ENCODE results near the gene ATP5MC2. TPM values are rescaled to one million over a fixed set of nuclear protein-coding genes. Genes with fewer than 3 reads are reported as not detected.

Gene ATP5MC2
- total and polyA plus RNA-seq, 7 donors = 409 to 828 (median 548) TPM

DNA sequence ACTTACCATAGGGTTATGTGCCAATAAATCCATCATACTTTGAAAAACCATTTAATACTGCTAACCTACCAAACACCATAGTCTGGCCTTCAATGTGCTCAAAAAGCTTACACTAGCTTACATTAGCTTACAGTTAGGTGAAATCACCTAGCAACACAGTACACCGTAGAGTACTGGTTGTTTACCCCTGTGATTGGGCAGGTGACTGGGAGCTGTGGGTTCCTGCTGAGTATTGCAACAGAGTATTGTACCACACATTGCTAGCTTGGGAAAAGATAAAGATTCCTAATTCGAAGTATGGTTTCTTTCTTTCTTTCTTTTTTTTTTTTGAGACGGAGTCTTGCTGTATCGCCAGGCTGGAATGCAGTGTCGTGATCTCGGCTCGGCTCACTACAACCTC is 5.6 kb downstream of the ATP5MC2 start:
- H3K27ac ChIP-seq = no peak overlapping the region

DNA sequence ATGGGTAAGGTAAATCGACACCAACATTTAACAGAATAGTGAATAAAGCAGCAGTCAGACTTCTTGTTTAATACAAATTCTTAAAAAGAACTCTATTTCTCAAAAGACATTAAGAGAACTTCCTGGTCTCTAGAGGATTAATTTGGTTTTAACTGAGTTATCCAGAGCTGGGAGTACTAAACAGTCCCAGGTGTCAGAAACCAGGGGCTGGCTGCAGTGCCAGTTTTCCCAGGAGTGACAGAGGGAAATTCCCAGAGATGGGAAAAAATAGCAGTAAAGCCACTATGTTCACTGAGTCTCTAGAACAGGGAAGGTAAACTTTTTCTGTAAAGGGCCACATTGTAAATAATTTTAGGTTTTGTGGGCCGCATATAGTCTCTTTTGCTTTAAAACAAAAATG is 8.8 kb downstream of the ATP5MC2 start:
- peaks cover 30 to 92% (median 55%) of the 10 kb centered on the region in 4 donors for H3K36me3 ChIP-seq
- intact Hi-C loops (cut with DNase I) = no loop called here
- 93 to 95% methylated on average over 2 of the region's 2 CpGs for WGBS, 2 donors
- peaks cover 0 to 24% (median 3%) of the 10 kb centered on the region in 4 donors for H3K4me1 ChIP-seq
- TF ChIP-seq, protein P1, sequence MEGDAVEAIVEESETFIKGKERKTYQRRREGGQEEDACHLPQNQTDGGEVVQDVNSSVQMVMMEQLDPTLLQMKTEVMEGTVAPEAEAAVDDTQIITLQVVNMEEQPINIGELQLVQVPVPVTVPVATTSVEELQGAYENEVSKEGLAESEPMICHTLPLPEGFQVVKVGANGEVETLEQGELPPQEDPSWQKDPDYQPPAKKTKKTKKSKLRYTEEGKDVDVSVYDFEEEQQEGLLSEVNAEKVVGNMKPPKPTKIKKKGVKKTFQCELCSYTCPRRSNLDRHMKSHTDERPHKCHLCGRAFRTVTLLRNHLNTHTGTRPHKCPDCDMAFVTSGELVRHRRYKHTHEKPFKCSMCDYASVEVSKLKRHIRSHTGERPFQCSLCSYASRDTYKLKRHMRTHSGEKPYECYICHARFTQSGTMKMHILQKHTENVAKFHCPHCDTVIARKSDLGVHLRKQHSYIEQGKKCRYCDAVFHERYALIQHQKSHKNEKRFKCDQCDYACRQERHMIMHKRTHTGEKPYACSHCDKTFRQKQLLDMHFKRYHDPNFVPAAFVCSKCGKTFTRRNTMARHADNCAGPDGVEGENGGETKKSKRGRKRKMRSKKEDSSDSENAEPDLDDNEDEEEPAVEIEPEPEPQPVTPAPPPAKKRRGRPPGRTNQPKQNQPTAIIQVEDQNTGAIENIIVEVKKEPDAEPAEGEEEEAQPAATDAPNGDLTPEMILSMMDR (IDR thresholded peaks at IDR 0.05) = no peak
- no peak for TF ChIP-seq POLR2A (IDR thresholded peaks at IDR 0.05)
- no peak for TF ChIP-seq EP300 (IDR thresholded peaks at IDR 0.05)
- H3K27ac ChIP-seq = peak overlapping the region in 3 of 4 donors; percentile 23 to 51 (median 39)
- H3K27me3 ChIP-seq = no peaks in the 10 kb centered on the region
- no peak overlapping the region for H3K4me3 ChIP-seq
- no peaks in the 10 kb centered on the region for H3K9me3 ChIP-seq
- no peak for DNase-seq

More for the DNA sequence above, 5.6 kb downstream of the ATP5MC2 start:
- Histone ChIP-seq H3K4me3 (no peak overlapping the region), H3K36me3 (peaks cover 31 to 84% (median 48%) of the 10 kb centered on the region in 4 donors), H3K27me3 (no peaks in the 10 kb centered on the region), H3K4me1 (peaks cover 0 to 35% (median 16%) of the 10 kb centered on the region in 4 donors), H3K9me3 (no peaks in the 10 kb centered on the region)
- no peak for DNase-seq
- TF ChIP-seq POLR2A (IDR thresholded peaks at IDR 0.05) (no peak), POLR2AphosphoS5 (IDR thresholded peaks at IDR 0.05) (no peak), EP300 (IDR thresholded peaks at IDR 0.05) (no peak)
- TF ChIP-seq, protein P1 (IDR thresholded peaks at IDR 0.05) = no peak
- intact Hi-C loops (cut with DNase I) = no loop called here
- WGBS, 2 donors = 90 to 92% methylated on average over 7 of the region's 7 CpGs

DNA sequence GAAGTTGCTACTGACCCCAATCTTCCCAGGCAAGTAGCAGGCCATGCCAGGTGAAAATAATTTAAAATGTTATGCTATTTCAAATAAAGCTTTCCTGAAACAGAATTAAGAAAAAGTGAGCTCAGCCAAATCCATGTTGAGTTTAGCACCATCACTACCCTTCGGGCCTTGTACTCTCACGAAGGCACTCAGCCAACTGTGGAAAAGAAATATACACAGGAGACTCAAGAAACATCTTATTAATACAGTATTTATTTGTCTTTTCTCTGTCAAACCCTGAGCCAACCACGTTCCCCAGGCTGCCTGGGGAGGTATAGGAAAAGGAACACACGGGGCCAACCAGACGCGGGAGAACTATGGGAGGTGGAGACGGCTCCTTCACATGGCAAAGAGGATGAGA is 10.9 kb downstream of the ATP5MC2 start:
- Histone ChIP-seq H3K36me3 (peaks cover 28 to 70% (median 41%) of the 10 kb centered on the region in 4 donors), H3K4me1 (peaks cover 0 to 19% (median 9%) of the 10 kb centered on the region in 4 donors), H3K9me3 (no peaks in the 10 kb centered on the region), H3K27me3 (no peaks in the 10 kb centered on the region), H3K27ac (peak overlapping the region in 2 of 4 donors; percentile 26 to 58), H3K4me3 (no peak overlapping the region)
- TF ChIP-seq, protein P1 (IDR thresholded peaks at IDR 0.05) = no peak
- TF ChIP-seq POLR2A (IDR thresholded peaks at IDR 0.05) (no peak), POLR2AphosphoS5 (IDR thresholded peaks at IDR 0.05) (no peak), EP300 (IDR thresholded peaks at IDR 0.05) (no peak)
- WGBS, 2 donors = 88% methylated on average over 7 of the region's 7 CpGs
- no peak for DNase-seq
- intact Hi-C loops (cut with DNase I) = no loop called here

DNA sequence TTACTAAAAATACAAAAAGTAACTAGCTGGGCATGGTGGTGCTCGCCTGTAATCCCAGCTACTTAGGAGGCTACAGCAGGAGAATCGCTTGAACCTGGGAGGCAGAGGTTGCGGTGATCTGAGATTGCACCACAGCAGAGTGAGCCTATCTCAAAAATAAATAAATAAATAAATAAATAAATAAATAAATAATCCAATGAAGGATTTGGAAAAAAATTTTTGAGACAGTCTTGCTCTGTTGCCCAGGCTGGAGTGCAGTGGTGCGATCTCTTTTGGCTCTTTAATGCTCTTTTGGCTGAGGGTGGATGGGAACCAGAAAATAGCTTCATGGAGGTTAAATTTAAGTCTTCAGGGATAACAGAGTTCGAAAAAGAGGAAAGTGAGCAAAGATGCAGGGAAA is 11.7 kb downstream of the ATP5MC2 start:
- no peak for TF ChIP-seq POLR2AphosphoS5 (IDR thresholded peaks at IDR 0.05)
- no peak for TF ChIP-seq EP300 (IDR thresholded peaks at IDR 0.05)
- TF ChIP-seq, protein P1 (IDR thresholded peaks at IDR 0.05) = no peak
- no peak for TF ChIP-seq POLR2A (IDR thresholded peaks at IDR 0.05)
- Histone ChIP-seq H3K27ac (peak overlapping the region in 1 of 4 donors; percentile 26), H3K36me3 (peaks cover 22 to 63% (median 36%) of the 10 kb centered on the region in 4 donors), H3K4me3 (no peak overlapping the region), H3K9me3 (no peaks in the 10 kb centered on the region), H3K4me1 (peaks cover 0 to 26% (median 17%) of the 10 kb centered on the region in 4 donors), H3K27me3 (no peaks in the 10 kb centered on the region)
- intact Hi-C loops (cut with DNase I) = no loop called here
- DNase-seq = no peak
- 87 to 94% methylated on average over 5 of the region's 5 CpGs for WGBS, 2 donors

DNA sequence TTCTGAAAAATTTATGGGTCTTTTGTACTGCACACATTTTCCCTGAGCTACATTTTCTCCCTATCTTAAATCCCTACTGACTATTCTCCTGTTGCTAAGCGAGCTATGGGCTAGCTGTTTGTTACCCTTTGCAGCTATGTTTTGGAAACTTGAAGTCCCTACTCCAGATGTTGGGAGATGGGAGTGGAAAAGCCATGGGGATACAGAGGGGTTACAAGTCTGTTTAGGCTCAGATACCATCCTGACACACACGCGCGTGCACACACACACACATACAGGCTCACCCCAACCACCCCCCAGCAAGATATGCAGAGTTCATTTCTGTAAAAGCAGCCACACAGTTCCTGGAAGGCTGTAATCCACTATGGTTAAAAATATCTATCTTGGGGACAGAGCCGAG is 15.8 kb downstream of the ATP5MC2 start:
- DNase-seq = no peak

More for the DNA sequence above, 15.8 kb downstream of the ATP5MC2 start:
- H3K36me3 ChIP-seq = peaks cover 0 to 23% (median 9%) of the 10 kb centered on the region in 4 donors
- H3K4me1 ChIP-seq = peaks cover 0 to 36% (median 29%) of the 10 kb centered on the region in 4 donors
- no peaks in the 10 kb centered on the region for H3K9me3 ChIP-seq
- intact Hi-C loops (cut with DNase I) = no loop called here
- TF ChIP-seq POLR2A (IDR thresholded peaks at IDR 0.05) (no peak), POLR2AphosphoS5 (IDR thresholded peaks at IDR 0.05) (peak in 2 of 4 donors; percentile 16 to 29), EP300 (IDR thresholded peaks at IDR 0.05) (no peak)
- TF ChIP-seq, protein P1 (IDR thresholded peaks at IDR 0.05) = no peak
- WGBS, 2 donors = 26 to 63% methylated on average over 5 of the region's 5 CpGs
- peak overlapping the region in 1 of 4 donors; percentile 18 for H3K4me3 ChIP-seq
- H3K27me3 ChIP-seq = no peaks in the 10 kb centered on the region
- peak overlapping the region; percentile 78 to 88 (median 82) for H3K27ac ChIP-seq

All from sigmoid colon (tissue), 7 donors.